OCI-LY7 (cell line): ENCODE data around the gene RAB6B.

Source experiments
- CTCF ChIP-seq: fragments of 200-600 bp; sonication (generic); conservative IDR thresholded peaks from 2 replicates; pipeline ENCODE4 v1.5.1; 2014; ENCODE audit warnings: mild to moderate bottlenecking, antibody characterized with exemption, low read length, moderate library complexity, mixed read lengths
- EZH2phosphoT487 ChIP-seq: fragments of 200-600 bp; sonication (generic); IDR thresholded peaks from 2 replicates; pipeline ENCODE4 v1.6.1; 2018; ENCODE audit warnings: low read depth, borderline replicate concordance, mild to moderate bottlenecking, mixed run types, antibody characterized with exemption, low read length, moderate library complexity, mixed read lengths

GRCh38 chr3:133871368-133872090 lies 24.2 kb downstream of the RAB6B start:
- TF ChIP-seq CTCF, result no peak
- TF ChIP-seq EZH2phosphoT487, result no peak
